A172 (cell line): ENCODE measurements around the gene LENEP. TPM values are rescaled to one million over a fixed set of nuclear protein-coding genes. Genes with fewer than 3 reads are reported as not detected.

Experiments
- DNase-seq: peaks from one replicate; pipeline ENCODE4 v3.0.0-alpha.2; 2015; ENCODE audit warnings: low spot score
- total RNA-seq: library from RNA; depleted of rRNA; stranded (reverse); fragments of >200 nt; shearing (Covaris generic); gene quantifications from 2 replicates; pipeline ENCODE4 v1.2.3, GENCODE V29; 2014

Gene LENEP
- total RNA-seq, 1 experiment from 2014 or later = not detected

DNA sequence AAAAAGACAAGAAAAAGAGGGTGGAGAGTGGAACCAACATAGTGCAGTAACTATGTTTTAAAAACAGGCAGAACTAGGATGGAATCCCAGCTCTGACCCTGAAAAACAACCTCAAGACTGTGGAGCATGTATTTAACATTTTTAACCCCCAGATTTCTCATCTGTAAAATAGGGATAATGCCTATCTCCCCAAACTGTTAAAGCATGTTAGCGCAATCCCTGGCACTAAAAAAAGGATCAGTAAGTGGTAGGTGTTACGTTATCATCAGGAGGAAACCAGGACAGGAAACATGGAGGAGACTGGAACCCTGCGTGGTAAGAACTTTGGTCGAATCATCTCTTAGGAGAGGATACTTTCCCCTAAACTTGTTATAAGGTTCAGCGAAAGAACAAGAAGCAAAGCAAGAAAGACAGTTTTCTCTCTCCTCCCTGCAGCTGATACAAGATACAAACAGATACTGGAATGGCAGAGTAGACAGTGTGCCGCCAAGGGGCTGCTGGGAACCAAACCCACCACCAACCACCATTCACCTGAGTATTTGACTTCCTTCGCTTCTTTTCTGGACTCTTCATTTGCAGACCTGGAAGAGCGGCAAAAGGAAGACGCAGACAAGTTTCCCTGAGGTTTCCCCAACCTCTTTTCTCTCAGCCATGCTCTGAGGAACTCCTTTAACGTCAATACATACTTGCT is 32.8 kb upstream of the LENEP start:
- DNase-seq = no peak

- DNase-seq = peak; percentile 68
Measured at GRCh38 chr1:154961207-154962155, 31.9 kb upstream of the LENEP start, which contains the start of gene PYGO2. Gene PYGO2 (minus strand): TSS chr1:154961782. CDS start chr1:154961576, 206 bp downstream.

DNA sequence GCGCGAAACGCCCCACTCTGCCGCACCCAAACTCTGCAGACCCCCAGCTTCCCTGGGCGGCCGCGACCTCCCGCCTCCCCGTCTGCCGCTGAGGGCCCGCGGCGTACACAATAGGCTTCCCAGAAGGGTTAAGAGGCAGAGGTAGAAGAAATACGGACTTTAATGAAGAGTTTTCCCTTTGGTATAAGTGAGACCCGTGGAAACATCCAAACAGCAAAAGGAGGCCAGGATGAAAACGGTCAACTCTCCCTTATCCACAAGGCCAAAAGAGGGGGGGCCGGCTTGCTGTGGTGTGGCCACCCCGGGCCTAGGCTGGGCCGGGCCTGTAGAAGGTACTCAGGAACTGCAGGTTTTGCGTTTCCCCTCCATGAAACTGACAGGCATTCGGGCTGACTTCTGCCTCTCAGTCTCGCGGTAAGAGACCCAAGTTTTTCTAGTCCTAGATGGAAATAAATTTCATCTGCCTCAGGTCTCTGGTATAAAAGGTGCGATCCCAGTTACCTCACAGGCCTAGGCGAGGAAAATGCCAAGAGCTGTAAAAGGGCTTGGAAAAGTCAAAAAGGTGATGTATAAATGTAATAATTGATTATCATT is 31.1 kb upstream of the LENEP start:
- no peak for DNase-seq

DNA sequence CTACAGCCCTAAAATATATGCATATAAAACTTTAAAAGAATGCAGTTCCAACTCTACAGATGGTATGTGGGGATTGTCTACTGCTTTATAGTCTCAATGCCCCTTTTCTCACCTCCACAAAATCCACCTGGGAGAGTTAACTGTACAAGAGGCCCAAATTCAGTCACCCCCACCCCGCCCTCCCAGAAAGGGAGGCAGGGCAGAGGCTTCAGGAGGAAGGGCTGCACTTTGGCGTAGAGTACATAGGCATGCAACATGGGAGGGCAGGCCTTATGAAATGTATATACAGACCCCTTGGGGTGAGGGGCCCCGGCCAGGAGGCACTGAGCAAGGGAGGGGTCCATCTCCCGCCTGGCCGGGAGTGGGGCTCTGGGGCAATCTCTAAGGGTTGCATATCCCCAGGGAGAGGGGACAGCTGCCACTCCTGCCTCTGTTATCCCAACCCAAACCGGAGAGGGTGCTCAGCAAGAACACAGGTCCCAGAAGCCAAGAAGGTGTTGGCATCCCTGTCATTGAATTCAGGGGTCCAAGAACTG is 30.5 kb upstream of the LENEP start:
- DNase-seq = no peak

DNA sequence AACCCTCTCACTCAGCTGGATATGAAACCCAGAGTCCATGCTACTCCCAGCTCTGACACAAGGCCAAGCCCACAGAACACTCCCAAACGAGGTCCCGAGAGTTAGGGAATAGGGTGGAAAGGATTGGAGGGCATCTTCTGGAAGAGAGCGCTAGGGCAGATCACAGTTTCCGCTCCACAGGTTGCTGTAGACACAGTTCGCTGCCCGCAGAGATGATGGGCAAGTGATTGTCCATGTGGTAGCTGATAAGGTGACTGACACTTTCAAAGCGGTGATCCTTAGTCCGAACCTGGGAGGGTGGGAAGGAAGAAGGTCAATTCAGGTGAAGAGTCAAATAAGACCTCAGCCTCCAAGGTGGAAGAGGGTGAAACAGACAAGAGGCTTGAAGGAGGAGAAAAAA is 29.7 kb upstream of the LENEP start:
- no peak for DNase-seq

- DNase-seq = no peak
Measured at GRCh38 chr1:154964359-154964758, 29.0 kb upstream of the LENEP start.

GRCh38 chr1:154966111-154966510 is 27.3 kb upstream of the LENEP start:
- DNase-seq = no peak

- DNase-seq = no peak
Measured at GRCh38 chr1:154967331-154967950, 25.9 kb upstream of the LENEP start.

DNA sequence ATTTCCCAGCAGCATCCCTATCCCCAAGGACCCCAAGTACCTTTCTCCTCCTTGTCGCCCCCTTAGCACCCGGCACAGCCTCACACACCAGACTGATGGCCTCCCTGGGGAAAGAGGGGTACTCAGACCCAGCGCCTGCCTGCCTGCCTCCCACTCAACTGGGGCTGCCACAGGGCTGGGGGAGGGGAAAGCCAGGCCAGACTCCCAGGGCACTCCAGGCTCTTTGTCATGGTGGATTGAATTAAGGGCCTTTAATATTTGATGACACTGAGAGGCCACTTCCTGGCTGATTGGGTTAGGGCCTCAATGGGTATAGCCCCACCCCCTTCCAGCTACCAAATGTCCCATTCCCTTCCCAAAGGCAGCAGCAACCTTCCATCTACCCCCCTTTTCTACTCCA is 24.7 kb upstream of the LENEP start:
- no peak for DNase-seq

DNA sequence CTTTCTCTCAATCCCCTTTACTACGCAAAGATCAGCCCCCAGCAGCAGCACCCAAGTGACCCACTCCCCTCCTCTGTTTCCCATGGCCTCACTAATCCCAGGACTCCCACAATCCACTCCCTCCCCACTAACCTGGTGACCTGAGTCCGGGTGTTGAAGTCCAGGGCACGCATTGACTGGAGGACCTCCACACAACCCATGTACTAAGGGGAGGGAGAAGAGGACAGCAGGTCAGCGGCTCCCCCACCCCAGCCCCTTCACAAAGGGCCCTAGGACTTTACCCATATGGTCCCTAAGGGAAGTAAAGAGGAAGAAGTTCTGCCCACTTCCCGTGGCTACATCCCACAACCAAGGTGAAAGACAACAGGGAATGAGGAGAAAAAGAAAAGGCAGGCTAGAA is 24.1 kb upstream of the LENEP start:
- DNase-seq = no peak

GRCh38 chr1:154969860-154970452 is 23.4 kb upstream of the LENEP start:
- DNase-seq = no peak

GRCh38 chr1:154970631-154971340 is 22.6 kb upstream of the LENEP start, which contains the start of gene SHC1:
Gene SHC1 (minus strand): TSS chr1:154970747. CDS start chr1:154970526, 221 bp downstream.
- peak; percentile 99 for DNase-seq

DNA sequence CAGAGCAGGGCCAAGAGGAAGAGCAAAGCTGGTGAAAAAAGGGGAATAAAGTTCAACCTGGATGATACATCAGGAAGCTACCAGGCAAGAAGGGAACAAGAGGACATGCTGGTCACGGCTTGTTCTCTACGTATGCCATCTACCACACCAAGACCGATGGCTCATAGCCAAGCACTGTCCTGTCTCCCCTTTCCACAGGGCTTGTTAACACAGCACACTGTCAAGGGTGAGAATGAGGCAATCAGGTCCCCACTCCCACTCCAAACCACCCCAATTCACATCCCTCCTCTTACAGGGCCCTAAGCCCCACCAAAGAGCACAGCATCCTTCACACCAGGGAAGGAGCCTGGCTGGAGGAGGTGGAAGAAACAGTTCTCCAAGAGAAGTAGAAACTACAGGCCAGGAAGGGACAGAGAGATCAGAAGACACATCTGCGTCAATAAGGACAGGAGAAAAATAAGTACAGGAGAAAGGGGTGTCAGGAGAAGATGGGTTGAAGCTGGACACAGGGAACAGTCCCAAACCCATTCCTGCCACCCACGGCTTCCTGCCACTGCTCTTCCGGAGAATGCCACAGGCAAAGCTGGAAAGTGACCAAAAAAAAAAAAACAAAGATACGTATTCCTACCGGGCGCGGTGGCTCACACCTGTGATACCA is 21.9 kb upstream of the LENEP start:
- DNase-seq = peak; percentile 73

DNA sequence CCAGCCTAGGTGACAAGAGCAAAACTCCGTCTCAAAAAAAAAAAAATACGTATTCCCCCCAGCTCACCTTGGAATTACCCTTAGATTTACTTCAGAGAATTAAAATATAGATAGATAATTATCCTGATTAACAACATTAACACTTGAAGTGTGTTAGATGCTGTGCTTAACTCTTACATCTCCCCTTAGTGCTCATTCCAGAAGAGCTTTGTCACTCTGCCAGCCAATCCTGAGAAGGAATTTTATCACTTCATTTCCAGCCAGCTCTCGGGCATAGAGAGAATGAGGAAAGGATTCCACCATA is 21.2 kb upstream of the LENEP start:
- no peak for DNase-seq

DNA sequence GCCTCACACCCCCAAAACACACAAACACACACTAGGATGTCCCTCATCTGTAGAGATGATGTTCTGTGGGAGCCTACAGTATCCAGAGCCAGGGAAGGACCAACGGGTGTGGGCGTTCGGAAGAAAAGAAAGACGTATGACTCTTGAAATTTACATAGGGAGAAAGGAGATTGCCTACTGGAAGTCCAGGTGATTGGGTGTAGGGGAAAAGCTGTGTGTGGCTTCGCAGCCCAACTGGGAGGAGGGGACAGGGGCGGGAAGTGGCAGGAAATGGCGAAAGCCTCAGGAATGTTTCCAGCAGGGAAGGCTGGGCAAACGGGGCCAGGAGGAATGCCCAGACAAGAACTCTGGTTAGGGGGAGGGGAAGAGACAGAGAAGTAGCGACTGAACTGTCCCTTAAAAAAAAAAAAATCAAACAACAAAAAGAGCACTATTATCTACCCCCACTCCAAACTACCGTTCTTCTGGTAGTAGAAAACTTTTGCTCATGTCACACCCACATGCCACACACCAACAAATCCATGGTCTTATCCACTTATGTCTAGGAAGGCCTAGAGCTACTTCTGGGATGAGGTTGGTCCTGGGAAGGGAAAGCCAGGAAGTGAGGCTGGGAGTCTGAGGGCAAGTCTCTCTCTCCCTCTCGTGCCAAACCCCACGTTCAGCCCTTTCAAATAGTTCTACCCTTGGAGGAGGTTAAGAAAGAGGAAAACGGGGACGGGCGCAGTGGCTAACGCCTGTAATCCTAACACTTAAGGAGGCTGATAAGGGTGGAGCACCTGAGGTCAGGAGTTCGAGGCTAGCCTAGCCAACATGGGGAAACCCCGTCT is 20.7 kb upstream of the LENEP start:
- peak; percentile 99 for DNase-seq

DNA sequence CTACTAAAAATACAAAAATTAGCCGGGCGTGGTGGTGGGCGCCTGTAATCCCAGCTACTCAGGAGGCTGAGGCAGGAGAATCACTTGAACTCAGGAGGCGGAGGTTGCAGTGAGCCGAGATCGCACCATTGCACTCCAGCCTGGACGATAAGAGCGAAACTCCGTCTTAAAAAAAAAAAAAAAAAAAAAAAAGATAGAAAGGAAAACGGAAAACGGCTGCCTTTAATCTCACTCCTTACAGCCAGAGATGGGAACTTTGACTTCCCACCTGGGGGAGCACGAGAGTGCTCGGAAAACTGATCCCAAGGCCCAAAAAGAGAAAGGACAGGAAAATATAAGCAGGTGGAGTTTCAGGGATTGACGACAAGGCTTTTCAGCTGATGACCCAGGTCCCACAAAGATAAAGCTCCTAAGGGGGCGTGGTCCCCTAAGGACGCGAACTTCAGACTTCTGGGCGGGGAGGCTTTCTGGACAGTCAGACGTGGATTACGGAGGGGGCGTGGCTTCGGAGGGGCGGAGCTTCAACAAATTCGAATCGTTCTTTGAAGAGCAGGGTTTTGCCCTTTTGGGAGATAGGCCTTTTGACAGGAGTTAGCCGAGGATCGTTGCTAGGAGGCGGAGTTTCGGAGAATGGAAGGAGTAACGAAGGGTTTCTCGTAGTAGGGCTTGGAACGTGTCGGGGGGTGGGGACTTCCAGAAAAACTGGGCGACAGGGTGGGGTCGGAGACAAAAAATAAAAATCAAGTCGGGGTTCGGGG is 19.9 kb upstream of the LENEP start:
- DNase-seq = peak; percentile 100

GRCh38 chr1:154974102-154974807 is 19.1 kb upstream of the LENEP start, which contains the start of gene CKS1B:
Gene CKS1B (plus strand): TSS chr1:154974681. CDS start chr1:154974746, 65 bp downstream.
- peak; percentile 100 for DNase-seq
